ENCODE data around the gene PCTP.

PCTP gene

DNA sequence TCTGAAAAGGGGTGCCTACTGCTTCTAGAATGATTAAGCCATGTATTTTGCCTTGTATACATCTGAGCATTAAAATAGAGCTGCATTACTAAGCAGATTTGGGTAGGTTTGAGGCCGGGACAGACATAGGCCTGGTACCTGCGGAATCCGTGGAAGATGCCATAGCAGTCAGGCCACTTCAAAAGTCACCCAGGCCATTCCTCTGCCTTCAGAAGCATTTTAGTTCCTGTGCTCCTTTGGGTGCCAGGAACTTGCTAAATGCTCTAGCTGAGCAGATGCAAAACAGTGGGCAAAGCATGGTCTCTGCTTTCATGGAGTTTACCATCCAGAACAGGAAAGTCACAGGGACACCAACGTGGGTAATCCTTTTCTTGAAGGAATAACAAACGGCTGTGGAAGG lies 22.5 kb upstream of the PCTP start:
- no peak for DNase-seq

DNA sequence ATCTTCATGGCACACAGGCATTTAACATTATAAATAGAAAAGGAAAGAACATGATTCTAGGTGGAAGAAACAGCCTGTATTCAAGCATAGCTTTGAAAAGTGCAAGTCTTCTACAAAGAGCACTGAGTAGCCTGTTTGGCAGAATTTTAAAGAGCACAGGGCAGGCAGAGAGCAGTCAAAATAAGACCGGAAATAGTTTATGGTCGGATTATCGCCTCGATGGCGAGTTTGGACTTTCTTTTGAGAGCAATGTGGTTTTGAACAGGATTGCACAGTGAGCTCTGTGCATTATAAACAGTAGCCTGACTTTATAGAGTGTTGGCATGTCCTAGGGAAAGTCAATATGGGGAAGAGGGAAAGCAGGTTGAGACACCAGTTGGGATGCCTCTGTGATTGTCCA lies 22.0 kb upstream of the PCTP start:
- DNase-seq: no peak

DNA sequence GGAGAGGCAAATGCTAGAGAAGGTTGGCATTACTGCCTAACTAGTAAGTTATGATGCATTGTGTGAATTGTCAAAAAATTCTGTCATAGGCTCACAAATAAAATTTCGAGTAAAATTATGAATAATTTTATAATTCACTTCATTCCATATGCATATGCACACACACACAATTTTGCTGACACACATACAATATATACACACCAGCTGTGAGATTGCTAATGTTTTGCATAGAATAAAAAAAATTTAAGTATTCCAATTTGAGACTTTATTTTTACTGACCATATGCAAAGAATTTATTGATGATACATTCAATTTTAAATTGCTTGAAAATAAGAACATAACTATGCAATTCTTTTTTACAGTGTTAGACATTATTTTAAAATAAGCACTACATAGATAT lies 21.4 kb upstream of the PCTP start:
- no peak for DNase-seq

- DNase-seq: no peak
Observed at GRCh38 chr17:55730380-55730779, 20.5 kb upstream of the PCTP start.

DNA sequence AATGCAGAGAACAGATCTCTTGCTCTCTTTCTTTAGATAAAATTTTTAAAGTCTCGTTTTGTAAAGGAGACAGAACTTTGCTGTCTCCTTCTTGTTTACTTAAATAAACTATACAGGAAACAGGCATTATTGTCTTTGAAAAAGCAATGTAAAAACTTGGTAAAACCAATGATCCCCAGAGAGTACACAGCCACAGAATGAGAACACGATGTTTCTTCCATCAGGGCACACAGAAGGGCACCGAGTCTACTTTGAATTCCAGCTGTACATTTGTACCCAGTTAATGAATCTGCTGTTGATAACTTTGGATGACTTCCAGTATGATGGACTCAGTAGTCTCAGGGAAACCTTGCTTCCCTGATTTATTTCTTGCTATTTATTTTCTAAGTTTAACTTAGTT lies 20.0 kb upstream of the PCTP start:
- DNase-seq: no peak

GRCh38 chr17:55731586-55732250 lies 19.1 kb upstream of the PCTP start:
- no peak for DNase-seq

DNA sequence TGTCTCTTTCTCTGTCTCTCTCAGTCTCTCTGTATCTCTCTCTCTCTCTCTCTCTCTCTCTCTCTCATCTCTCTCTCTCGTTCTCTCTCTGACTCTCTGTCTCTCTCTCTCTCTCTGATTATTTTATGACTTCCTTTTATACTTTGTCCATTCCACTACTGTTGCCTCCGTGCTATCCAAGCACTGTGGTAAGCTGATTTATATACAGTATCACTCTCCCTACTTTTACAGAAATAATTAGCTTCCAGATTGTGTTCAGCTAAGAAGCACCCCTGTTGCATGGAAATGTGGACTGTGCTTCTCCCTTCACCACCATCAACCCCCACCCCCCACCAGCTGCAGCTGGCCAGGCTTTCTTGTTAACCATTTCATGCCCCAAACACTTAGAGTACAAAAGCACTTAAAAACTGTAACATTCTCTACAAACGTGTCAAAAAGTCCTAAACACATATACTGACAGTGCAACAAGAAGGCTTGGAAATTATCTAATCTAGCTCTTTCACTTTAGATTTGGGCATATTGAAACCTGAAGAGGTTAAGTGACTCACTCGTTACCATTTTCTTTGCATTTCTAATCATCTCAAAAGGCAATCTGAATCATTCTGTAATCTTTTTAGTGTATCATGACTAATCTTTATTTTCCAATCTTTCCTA lies 16.6 kb upstream of the PCTP start:
- DNase-seq: no peak

DNA sequence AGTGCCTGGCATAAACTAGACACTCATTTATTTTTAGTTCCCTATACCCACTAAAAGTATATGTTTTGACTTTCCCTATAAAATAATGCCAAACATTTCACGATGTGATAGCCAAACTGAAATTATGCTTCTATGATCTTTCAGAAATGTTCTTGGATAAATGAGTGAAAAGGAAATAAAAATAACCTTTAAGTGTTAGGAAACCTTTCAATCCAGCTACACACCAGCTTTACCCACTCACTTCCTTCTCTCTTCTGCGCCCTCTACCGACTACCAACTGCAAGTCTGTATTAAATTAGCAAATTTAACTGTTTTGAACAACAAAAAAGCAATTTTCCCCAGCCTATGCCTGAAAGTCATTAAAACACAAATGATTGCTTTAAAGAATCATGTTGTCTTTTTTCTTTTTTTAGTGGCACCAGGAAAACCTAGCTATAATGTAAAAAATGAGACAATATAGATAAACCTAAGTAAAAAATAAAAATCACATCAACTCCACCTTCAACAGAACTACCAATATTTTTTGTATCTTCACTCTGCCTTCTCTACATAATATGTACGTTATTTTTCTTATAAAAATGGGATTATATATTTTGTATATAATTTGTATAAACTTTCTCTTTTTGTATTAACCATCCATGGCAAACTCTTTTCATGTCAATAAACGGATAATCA lies 15.0 kb upstream of the PCTP start:
- DNase-seq: peak; percentile 10 to 49

DNA sequence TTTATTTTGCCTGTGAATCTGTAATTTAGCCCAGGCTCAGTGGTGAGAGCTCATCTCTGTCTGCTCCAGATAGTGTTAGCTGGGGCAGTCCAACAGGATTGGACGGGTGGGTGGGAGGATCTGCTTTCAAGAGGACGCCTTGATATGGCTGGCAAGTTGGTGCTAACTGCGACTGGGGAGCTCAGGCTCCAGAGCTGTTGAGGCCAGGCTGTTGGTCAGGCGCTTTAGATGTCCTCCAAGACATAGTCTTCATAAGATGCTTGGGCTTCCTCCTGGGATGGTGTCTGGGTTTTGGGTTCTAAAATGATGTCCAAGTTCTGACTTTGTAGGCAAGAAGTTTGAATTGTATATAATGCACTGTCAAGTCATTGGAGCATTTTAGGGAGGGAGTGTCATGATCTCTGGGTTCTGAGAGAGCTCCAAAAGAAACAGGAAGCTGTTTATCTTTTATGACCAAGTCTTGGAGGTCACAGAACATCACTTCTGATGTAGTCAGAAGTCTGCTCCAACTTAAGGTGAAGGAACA lies 12.8 kb upstream of the PCTP start:
- no peak for DNase-seq

DNA sequence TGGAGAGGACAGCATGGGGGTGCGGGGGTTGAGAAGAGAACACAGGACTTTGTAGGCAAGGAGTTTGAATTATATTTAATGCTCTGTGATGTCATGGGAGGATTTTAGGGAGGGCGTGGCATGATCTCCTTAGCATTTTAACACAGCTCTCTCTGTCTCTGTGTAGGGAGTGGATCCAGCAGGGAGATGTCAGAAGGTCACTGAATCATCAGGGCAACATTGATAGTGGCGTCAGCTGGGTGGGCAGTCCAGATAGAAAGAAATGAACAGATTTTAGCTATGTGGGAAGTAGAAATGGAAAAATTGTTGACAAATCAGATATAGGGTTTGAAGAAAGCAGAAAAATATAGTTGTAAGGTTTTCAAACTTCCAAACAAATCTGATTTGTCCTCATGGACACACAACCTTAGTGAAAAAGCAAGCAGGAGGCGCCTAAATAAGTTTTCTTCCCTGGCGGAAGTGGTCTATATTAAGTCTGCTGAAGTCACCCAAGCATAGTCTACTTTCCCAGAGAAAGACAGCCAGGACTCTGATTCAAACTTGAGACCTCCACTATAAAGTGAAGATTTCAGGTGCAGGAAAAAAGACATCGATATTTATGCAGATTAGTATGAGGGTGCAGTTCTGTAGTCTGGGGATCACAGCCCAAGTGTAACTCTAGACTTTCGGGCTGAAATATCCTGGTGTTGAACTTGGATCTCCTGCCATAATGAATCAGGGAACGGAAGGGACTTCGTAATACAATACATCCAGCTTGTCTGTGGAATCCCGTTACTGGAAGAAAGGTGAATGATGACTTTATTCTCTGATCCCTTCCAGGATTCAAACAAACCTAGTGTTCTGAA lies 10.1 kb upstream of the PCTP start:
- DNase-seq: no peak

DNA sequence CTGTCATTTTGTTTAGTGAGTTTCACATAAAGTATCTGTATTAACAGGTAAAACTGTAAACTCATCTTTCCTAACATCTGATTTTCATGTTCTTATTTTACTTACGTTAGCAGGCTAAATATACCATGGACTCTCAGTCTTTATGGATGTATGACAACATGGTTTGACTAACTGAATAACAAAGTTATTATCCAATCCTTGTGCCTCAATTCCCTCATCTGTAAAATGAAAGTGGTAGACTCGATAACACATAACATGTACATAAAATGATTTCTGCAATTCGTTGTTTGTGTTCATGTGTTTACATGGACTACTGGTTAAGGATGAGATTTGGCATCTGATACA lies 9.5 kb upstream of the PCTP start:
- DNase-seq: no peak

- no peak for DNase-seq
Observed at GRCh38 chr17:55742272-55743102, 8.4 kb upstream of the PCTP start.

- no peak for DNase-seq
Observed at GRCh38 chr17:55743103-55743679, 7.7 kb upstream of the PCTP start.

DNA sequence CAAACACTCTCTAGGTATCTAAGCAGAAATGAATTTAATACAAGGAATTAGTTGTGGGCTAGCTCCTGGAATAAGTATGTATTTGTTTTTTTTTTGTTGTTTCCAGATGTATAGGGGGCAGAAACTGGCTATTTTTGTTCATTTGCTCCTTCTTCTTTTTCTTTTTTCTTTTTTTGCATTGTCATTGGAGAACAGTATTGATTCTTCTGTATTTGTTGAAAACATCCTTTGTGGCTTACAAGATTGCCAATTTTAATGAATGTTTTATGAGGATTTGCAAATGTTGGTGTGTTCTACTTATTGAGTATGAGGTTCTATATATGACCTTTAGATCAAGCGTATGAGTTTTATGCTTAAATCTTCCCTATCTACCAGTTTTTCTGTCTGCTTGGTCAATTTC lies 5.6 kb upstream of the PCTP start:
- no peak for DNase-seq

DNA sequence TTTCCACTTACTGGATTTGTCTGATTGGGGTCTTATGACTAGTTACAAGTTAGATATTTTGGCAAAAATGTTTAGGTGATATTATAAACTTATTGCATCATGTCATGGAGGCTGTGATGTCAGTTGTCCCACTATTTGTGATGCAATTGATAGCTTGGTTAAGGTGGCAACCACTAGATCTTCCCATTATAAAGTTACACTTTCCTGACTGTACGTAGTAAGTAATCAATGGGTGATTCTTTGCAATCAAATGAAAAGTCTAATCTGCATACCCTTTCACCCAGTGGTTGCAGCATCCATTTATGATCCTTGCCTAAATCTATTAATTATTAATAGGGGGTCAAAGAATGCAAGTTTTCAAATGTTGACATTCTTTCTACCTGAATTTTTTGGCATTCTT lies 4.4 kb upstream of the PCTP start:
- DNase-seq: no peak

DNA sequence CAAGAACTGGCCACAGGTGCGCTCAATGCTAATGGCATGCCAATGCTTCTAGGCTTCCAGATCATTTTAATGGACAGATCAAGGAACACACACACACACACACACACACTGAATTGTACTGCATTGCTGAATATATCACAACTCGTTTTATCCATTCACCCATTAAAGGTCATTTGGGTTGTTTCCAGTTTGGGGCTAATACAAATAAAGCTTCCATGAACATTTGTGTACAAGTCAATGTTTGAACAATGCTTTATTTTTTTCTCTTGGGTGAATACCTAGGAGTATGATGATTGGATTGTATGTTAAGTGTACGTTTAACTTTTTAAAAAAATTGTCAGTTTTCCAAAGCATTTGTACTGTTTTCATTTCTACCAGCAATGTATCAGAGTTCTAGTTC lies 3.6 kb upstream of the PCTP start:
- DNase-seq: no peak

GRCh38 chr17:55748841-55749240 lies 2.0 kb upstream of the PCTP start:
- no peak for DNase-seq

GRCh38 chr17:55749985-55750384 lies 866 bp upstream of the PCTP start:
- DNase-seq: no peak

GRCh38 chr17:55751720-55752250 lies 934 bp downstream of the PCTP start:
- DNase-seq: no peak

DNA sequence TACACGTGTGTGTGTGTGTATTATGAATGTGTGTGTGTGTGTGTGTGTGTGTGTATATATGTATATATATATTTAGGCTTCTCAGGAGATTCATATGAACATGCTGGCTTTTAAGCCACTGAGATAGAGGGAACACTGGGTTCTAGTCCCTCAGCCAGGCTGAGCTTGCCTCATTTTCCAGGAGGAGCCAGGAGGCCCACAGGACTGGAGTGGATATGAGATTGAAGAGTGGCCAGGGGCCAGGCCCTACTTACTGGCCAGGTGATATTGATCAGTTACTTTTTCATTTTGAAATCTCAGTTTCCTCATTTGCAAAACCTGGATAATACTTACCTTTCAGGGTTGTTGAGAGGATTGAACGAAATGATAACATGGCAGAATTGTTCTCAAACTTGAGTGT lies 5.8 kb downstream of the PCTP start:
- DNase-seq: no peak

- no peak for DNase-seq
Observed at GRCh38 chr17:55757659-55758058, 6.8 kb downstream of the PCTP start.

GRCh38 chr17:55758171-55758570 lies 7.3 kb downstream of the PCTP start:
- DNase-seq: no peak

Measured in CD4-positive, alpha-beta T cell treated with Interferon alpha-2 for 1 hour (primary cell).